Duodenal mucosa (tissue), 2 donors: ENCODE measurements around the gene RBM38.

Experiments used
- H3K27ac ChIP-seq: one replicate; pipeline ENCODE4 v1.7.0; 2013; ENCODE audit warnings: low read depth, low read length
- H3K27me3 ChIP-seq, 2 donors: one replicate each; pipeline ENCODE4 v1.7.0; 2013; ENCODE audit warnings: low read length in 2 of 2, control low read depth in 1 of 2; ENCODE audit not compliant: insufficient read depth in 2 of 2, control insufficient read depth in 1 of 2
- H3K36me3 ChIP-seq, 2 donors: one replicate each; pipeline ENCODE4 v1.7.0; 2013; ENCODE audit warnings: low read length in 2 of 2, control low read depth in 1 of 2; ENCODE audit not compliant: insufficient read depth in 2 of 2, control insufficient read depth in 1 of 2
- H3K4me1 ChIP-seq, 2 donors: one replicate each; pipeline ENCODE4 v1.7.0; 2013; ENCODE audit warnings: low read length in 2 of 2, control low read depth in 1 of 2; ENCODE audit not compliant: insufficient read depth in 2 of 2, control insufficient read depth in 1 of 2
- H3K4me3 ChIP-seq, 2 donors: one replicate each; pipeline ENCODE4 v1.7.0; 2013; ENCODE audit warnings: low read length in 2 of 2, low read depth in 1 of 2
- H3K9ac ChIP-seq, 2 donors: one replicate each; pipeline ENCODE4 v1.7.0; 2013; ENCODE audit warnings: low read length in 2 of 2, low read depth in 1 of 2
- H3K9me3 ChIP-seq, 2 donors: one replicate each; pipeline ENCODE4 v1.7.0; 2013; ENCODE audit warnings: low read length in 2 of 2, control low read depth in 1 of 2; ENCODE audit not compliant: control insufficient read depth in 1 of 2

The RBM38 gene

GRCh38 chr20:57435498-57436222 is 44.5 kb downstream of the RBM38 start:
- no peaks in the 10 kb centered on the region for H3K36me3 ChIP-seq
- no peaks in the 10 kb centered on the region for H3K9me3 ChIP-seq
- no peak overlapping the region for H3K27ac ChIP-seq
- H3K9ac ChIP-seq: no peak overlapping the region
- H3K4me3 ChIP-seq: no peak overlapping the region
- peaks cover 15 to 18% of the 10 kb centered on the region in 2 donors for H3K4me1 ChIP-seq
- H3K27me3 ChIP-seq: peaks cover 0 to 3% of the 10 kb centered on the region in 2 donors

- peaks cover 15 to 18% of the 10 kb centered on the region in 2 donors for H3K4me1 ChIP-seq
- no peak overlapping the region for H3K9ac ChIP-seq
- H3K36me3 ChIP-seq: no peaks in the 10 kb centered on the region
- no peaks in the 10 kb centered on the region for H3K9me3 ChIP-seq
- no peak overlapping the region for H3K27ac ChIP-seq
- H3K27me3 ChIP-seq: peaks cover 0 to 3% of the 10 kb centered on the region in 2 donors
- H3K4me3 ChIP-seq: no peak overlapping the region
Measured at GRCh38 chr20:57436223-57436545, 45.0 kb downstream of the RBM38 start.

GRCh38 chr20:57437267-57437666 is 46.1 kb downstream of the RBM38 start:
- Histone ChIP-seq H3K27me3 (peaks cover 0 to 3% of the 10 kb centered on the region in 2 donors), H3K9me3 (no peaks in the 10 kb centered on the region), H3K36me3 (no peaks in the 10 kb centered on the region), H3K27ac (no peak overlapping the region), H3K4me3 (no peak overlapping the region), H3K4me1 (peaks cover 15 to 18% of the 10 kb centered on the region in 2 donors), H3K9ac (no peak overlapping the region)

- peaks cover 10 to 18% of the 10 kb centered on the region in 2 donors for H3K4me1 ChIP-seq
- no peak overlapping the region for H3K27ac ChIP-seq
- H3K36me3 ChIP-seq: no peaks in the 10 kb centered on the region
- no peaks in the 10 kb centered on the region for H3K9me3 ChIP-seq
- no peak overlapping the region for H3K9ac ChIP-seq
- peaks cover 0 to 3% of the 10 kb centered on the region in 2 donors for H3K27me3 ChIP-seq
- no peak overlapping the region for H3K4me3 ChIP-seq
Measured at GRCh38 chr20:57437672-57438330, 46.6 kb downstream of the RBM38 start.

- H3K4me3 ChIP-seq: no peak overlapping the region
- H3K9ac ChIP-seq: no peak overlapping the region
- peaks cover 3 to 11% of the 10 kb centered on the region in 2 donors for H3K4me1 ChIP-seq
Measured at GRCh38 chr20:57438552-57438951, 47.4 kb downstream of the RBM38 start.

GRCh38 chr20:57439432-57439831 is 48.2 kb downstream of the RBM38 start:
- H3K36me3 ChIP-seq: no peaks in the 10 kb centered on the region
- no peak overlapping the region for H3K9ac ChIP-seq
- no peak overlapping the region for H3K4me3 ChIP-seq
- no peak overlapping the region for H3K27ac ChIP-seq
- H3K4me1 ChIP-seq: peaks cover 0 to 10% of the 10 kb centered on the region in 2 donors
- H3K27me3 ChIP-seq: peaks cover 0 to 3% of the 10 kb centered on the region in 2 donors
- no peaks in the 10 kb centered on the region for H3K9me3 ChIP-seq

More at GRCh38 chr20:57438552-57438951, 47.4 kb downstream of the RBM38 start:
- Histone ChIP-seq H3K27ac (no peak overlapping the region), H3K27me3 (peaks cover 0 to 3% of the 10 kb centered on the region in 2 donors), H3K36me3 (no peaks in the 10 kb centered on the region), H3K9me3 (no peaks in the 10 kb centered on the region)

GRCh38 chr20:57439993-57440392 is 48.8 kb downstream of the RBM38 start:
- Histone ChIP-seq H3K36me3 (no peaks in the 10 kb centered on the region), H3K4me3 (no peak overlapping the region), H3K27me3 (peaks cover 0 to 3% of the 10 kb centered on the region in 2 donors), H3K9me3 (no peaks in the 10 kb centered on the region), H3K27ac (no peak overlapping the region), H3K4me1 (peaks cover 0 to 9% of the 10 kb centered on the region in 2 donors), H3K9ac (peak overlapping the region in 1 of 2 donors; percentile 18)

GRCh38 chr20:57440678-57441509 is 49.7 kb downstream of the RBM38 start:
- Histone ChIP-seq H3K27ac (peak overlapping the region; percentile 10), H3K4me1 (peaks cover 0 to 2% of the 10 kb centered on the region in 2 donors), H3K9ac (peak overlapping the region in 1 of 2 donors; percentile 18), H3K36me3 (no peaks in the 10 kb centered on the region), H3K4me3 (no peak overlapping the region), H3K9me3 (no peaks in the 10 kb centered on the region), H3K27me3 (no peaks in the 10 kb centered on the region)

- H3K9ac ChIP-seq: no peak overlapping the region
Measured at GRCh38 chr20:57441510-57442154, 50.4 kb downstream of the RBM38 start.

More at GRCh38 chr20:57441510-57442154, 50.4 kb downstream of the RBM38 start:
- H3K27ac ChIP-seq: no peak overlapping the region
- no peaks in the 10 kb centered on the region for H3K4me1 ChIP-seq
- no peaks in the 10 kb centered on the region for H3K27me3 ChIP-seq
- H3K4me3 ChIP-seq: no peak overlapping the region
- no peaks in the 10 kb centered on the region for H3K9me3 ChIP-seq
- H3K36me3 ChIP-seq: no peaks in the 10 kb centered on the region
